Measurements from ENCODE around the gene UBALD1. TPM values are rescaled to one million over a fixed set of nuclear protein-coding genes. Genes with fewer than 3 reads are reported as not detected.
A peak's percentile ranks its signal among the peaks of the same experiment; 100 is the strongest.

The UBALD1 gene
- total RNA-seq, 1 donor from 2014 or later, result 33.6 TPM

DNA sequence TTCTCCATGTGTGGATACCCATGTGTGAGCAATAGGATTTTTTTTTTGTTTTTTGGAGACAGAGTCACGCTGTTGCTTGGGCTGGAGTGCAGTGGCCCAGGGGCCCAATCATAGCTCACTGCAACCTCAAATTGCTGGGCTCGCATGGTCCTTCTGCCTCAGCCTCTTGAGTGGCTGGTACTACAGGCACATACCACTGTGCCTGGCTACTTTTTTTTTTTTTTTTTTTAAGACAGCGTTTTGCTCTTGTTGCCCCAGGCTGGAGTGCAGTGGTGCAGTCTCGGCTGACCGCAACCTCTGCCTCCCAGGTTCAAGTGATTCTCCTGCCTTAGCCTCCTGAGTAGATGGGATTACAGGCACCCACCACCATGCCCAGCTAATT lies 26.6 kb upstream of the UBALD1 start:
- H3K4me3 Mint-ChIP-seq (ENCODE audit: unreplicated experiment), result no peak overlapping the region
- H3K27ac Mint-ChIP-seq (ENCODE audit: unreplicated experiment), result no peak overlapping the region
- TF ChIP-seq, protein P1, sequence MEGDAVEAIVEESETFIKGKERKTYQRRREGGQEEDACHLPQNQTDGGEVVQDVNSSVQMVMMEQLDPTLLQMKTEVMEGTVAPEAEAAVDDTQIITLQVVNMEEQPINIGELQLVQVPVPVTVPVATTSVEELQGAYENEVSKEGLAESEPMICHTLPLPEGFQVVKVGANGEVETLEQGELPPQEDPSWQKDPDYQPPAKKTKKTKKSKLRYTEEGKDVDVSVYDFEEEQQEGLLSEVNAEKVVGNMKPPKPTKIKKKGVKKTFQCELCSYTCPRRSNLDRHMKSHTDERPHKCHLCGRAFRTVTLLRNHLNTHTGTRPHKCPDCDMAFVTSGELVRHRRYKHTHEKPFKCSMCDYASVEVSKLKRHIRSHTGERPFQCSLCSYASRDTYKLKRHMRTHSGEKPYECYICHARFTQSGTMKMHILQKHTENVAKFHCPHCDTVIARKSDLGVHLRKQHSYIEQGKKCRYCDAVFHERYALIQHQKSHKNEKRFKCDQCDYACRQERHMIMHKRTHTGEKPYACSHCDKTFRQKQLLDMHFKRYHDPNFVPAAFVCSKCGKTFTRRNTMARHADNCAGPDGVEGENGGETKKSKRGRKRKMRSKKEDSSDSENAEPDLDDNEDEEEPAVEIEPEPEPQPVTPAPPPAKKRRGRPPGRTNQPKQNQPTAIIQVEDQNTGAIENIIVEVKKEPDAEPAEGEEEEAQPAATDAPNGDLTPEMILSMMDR (IDR thresholded peaks at IDR 0.05), result no peak
- no peak for DNase-seq (ENCODE audit: extremely low spot score, unreplicated experiment)
- peaks cover 9% of the 10 kb centered on the region for H3K36me3 Mint-ChIP-seq (ENCODE audit: unreplicated experiment)
- H3K4me1 Mint-ChIP-seq (ENCODE audit: unreplicated experiment), result peaks cover 6% of the 10 kb centered on the region
- no peaks in the 10 kb centered on the region for H3K9me3 Mint-ChIP-seq (ENCODE audit: unreplicated experiment)
- H3K27me3 Mint-ChIP-seq (ENCODE audit: unreplicated experiment), result no peaks in the 10 kb centered on the region

DNA sequence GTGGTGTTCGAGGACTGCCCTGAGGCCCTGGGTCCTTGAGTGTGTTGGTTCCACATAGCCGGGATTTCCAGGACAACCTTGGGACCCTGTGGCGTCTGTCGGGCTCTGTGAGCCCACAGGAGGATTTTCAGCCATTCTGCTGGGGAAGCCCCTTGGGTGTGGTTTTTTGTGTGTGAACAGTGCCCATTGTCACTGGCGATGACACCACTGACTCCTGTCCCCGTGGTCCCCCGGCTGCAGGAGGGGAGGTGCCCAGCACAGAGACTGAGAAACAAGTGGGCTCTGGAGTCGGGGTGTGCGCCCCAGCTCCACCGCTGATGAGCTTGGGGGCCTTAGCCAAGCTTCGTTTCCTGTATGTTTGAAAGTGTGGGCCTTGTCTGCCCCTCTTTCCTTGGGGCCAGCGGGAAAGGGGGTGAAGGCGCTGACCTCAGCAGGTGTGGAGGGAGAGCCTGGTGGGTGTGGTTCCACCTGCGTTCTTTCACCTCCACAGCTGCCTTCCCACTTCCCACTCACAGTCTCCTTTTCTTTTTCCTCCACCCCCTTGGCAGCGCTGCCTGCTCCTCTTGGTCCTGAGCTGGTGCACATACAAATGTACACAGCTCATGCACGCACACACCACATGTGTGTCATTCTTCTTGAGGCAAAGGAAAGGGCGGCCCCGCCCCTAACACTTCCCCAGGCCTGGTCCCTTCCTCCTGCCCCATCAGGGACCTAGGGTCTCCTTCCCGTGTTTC lies 26.1 kb upstream of the UBALD1 start:
- TF ChIP-seq, protein P1 (IDR thresholded peaks at IDR 0.05), result no peak
- Mint-ChIP-seq H3K36me3 (ENCODE audit: unreplicated experiment) (peaks cover 10% of the 10 kb centered on the region), H3K27me3 (ENCODE audit: unreplicated experiment) (no peaks in the 10 kb centered on the region), H3K4me3 (ENCODE audit: unreplicated experiment) (no peak overlapping the region), H3K4me1 (ENCODE audit: unreplicated experiment) (peaks cover 6% of the 10 kb centered on the region), H3K27ac (ENCODE audit: unreplicated experiment) (peak overlapping the region; percentile 41), H3K9me3 (ENCODE audit: unreplicated experiment) (no peaks in the 10 kb centered on the region)
- DNase-seq (ENCODE audit: extremely low spot score, unreplicated experiment), result no peak

DNA sequence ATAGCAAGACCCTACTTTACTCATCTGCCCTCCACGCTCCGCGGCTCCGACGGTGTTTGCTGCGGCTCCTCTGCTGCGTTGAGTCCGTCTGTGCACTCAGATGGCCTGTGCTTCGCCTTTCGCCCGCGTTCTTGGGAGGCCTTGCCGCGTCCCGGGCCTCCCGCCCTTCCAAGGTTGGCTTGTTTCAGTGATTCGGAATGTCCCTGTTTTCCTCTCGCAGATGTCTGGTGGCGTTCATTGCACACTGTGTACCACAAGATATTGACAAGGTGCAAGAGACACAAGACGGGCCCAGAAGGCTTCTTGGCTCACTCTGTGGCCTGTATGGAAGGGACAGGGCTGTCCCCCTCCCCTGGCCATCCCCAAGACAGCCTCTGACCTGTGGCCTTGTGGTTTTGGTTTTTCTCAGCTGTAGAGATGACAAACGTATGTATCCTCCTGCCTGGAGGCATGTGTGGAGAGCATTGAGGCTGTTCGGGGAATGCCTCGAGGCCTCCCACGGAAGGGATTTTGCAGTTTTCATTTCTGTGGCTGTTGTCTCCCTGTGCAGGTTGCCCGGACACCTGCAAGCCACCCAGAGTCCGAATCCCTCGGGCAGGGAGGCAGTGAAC lies 25.3 kb upstream of the UBALD1 start:
- Mint-ChIP-seq H3K27me3 (ENCODE audit: unreplicated experiment) (no peaks in the 10 kb centered on the region), H3K4me3 (ENCODE audit: unreplicated experiment) (no peak overlapping the region), H3K36me3 (ENCODE audit: unreplicated experiment) (peaks cover 5% of the 10 kb centered on the region), H3K27ac (ENCODE audit: unreplicated experiment) (no peak overlapping the region), H3K4me1 (ENCODE audit: unreplicated experiment) (peaks cover 6% of the 10 kb centered on the region), H3K9me3 (ENCODE audit: unreplicated experiment) (no peaks in the 10 kb centered on the region)
- TF ChIP-seq, protein P1 (IDR thresholded peaks at IDR 0.05), result no peak
- DNase-seq (ENCODE audit: extremely low spot score, unreplicated experiment), result no peak

DNA sequence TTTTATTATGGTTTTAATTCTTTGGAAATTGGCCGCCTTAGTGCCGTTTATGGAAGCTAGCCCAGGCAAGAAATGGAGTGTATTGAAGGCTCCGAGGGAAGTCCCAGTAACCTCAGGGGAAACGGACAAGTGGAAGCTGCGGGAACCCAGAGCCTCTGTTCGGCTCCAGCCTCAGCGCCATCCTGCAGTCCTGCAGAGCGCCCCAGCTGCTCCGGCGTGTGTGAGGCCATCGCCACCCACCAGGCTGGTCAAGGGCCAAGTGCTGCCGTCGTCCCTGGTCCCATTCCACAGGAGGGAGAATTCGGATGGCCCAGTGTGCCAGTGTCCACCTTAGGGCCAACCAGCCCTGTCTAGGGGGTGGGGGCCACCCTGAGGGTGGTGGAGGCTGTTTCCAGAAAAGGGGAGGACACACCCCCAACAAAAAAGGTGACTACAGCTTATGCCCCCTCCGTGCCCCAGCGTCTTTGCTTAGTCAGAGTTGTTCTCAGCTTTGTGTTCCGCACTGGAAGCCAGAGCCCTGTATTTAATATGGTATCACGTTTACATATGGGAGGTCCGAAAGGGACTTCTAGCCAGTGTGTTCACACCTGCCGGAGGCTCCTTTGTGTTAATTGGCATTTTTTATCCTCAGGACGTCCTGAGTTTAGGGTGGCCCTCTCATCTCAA lies 22.9 kb upstream of the UBALD1 start:
- no peak for DNase-seq (ENCODE audit: extremely low spot score, unreplicated experiment)
- Mint-ChIP-seq H3K27ac (ENCODE audit: unreplicated experiment) (no peak overlapping the region), H3K27me3 (ENCODE audit: unreplicated experiment) (no peaks in the 10 kb centered on the region), H3K36me3 (ENCODE audit: unreplicated experiment) (peaks cover 5% of the 10 kb centered on the region), H3K4me3 (ENCODE audit: unreplicated experiment) (no peak overlapping the region), H3K4me1 (ENCODE audit: unreplicated experiment) (peaks cover 6% of the 10 kb centered on the region), H3K9me3 (ENCODE audit: unreplicated experiment) (no peaks in the 10 kb centered on the region)
- TF ChIP-seq, protein P1 (IDR thresholded peaks at IDR 0.05), result no peak

DNA sequence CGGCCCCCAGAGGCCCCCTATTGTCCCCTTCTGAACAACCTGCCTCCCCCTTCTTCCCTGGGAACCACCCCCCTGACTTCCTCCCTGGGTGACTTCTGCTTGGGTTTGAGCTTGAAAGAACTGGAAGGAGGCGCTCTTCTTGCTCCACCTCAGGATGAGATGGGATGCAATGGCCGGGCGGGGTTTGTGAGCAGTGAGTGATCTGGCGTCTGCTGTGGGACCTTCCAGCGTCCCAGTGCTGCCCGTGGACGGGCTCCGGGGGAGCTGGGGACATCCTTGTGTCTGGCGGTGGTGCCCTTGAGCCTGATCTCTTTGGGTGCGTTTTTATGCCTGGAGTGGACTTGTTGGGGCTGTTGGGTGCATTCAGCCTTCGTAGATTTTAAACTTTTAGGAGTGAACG lies 21.5 kb upstream of the UBALD1 start:
- no peak overlapping the region for H3K4me3 Mint-ChIP-seq (ENCODE audit: unreplicated experiment)
- H3K27ac Mint-ChIP-seq (ENCODE audit: unreplicated experiment), result no peak overlapping the region
- TF ChIP-seq, protein P1 (IDR thresholded peaks at IDR 0.05), result no peak
- no peaks in the 10 kb centered on the region for H3K27me3 Mint-ChIP-seq (ENCODE audit: unreplicated experiment)
- no peak for DNase-seq (ENCODE audit: extremely low spot score, unreplicated experiment)
- H3K4me1 Mint-ChIP-seq (ENCODE audit: unreplicated experiment), result peaks cover 6% of the 10 kb centered on the region
- peaks cover 3% of the 10 kb centered on the region for H3K9me3 Mint-ChIP-seq (ENCODE audit: unreplicated experiment)
- peaks cover 5% of the 10 kb centered on the region for H3K36me3 Mint-ChIP-seq (ENCODE audit: unreplicated experiment)
